Measurements from ENCODE around the gene MRPL51. TPM values are rescaled to one million over a fixed set of nuclear protein-coding genes. Genes with fewer than 3 reads are reported as not detected.

MRPL51 gene
- total RNA-seq, 1 experiment from 2014 or later, result 265 TPM

- Histone ChIP-seq H3K9ac (ENCODE audit: low read length) (no peak overlapping the region), H3K4me3 (replicated peaks in 1 of 2; ENCODE audit: low read depth in 1 of 2, low read length in 2 of 2) (no peak overlapping the region), H3K9me3 (ENCODE audit: control insufficient read depth in 1 of 2, insufficient read depth in 1 of 2, low read depth in 1 of 2, low read length in 2 of 2) (no peaks in the 10 kb centered on the region), H4K20me1 (ENCODE audit: insufficient read depth) (peaks cover 7% of the 10 kb centered on the region; the same call in 1 of the 2 replicates), H3K36me3 (ENCODE audit: control insufficient read depth in 1 of 2, insufficient read depth in 2 of 2, low read length in 2 of 2) (peaks cover 36 to 75% of the 10 kb centered on the region in 2 experiments), H3K27ac (ENCODE audit: low read depth, low read length) (peak overlapping the region; percentile 99; the same call in 1 of the 2 replicates), H3K4me2 (ENCODE audit: low read length) (no peak overlapping the region), H3K9me2 (ENCODE audit: insufficient read depth) (no peaks in the 10 kb centered on the region), H3K4me1 (ENCODE audit: control insufficient read depth in 1 of 2, insufficient read depth in 2 of 2, low read length in 2 of 2) (peaks cover 13 to 36% of the 10 kb centered on the region in 2 experiments), H3K79me2 (ENCODE audit: insufficient read depth, low read length) (peaks cover 35% of the 10 kb centered on the region), H3K27me3 (ENCODE audit: insufficient read depth, low read length) (no peaks in the 10 kb centered on the region), H2AFZ (ENCODE audit: low read depth, low read length, poor library complexity, severe bottlenecking) (no peak overlapping the region)
- no TSS peak for BruUV-seq (replicated peaks)
- ChIA-PET CTCF (no interaction called here), POLR2A (no interaction called here), RAD21 (ENCODE audit: low non-redundant PET in 1 of 2, low total read pairs in 2 of 2, uncharacterized antibody in 2 of 2, unreplicated experiment in 2 of 2) (no interaction called here)
- no peak for DNase-seq (ENCODE audit: low read depth, low spot score)
- intact Hi-C loops (cut with micrococcal nuclease), result loop anchor here (10.0 kb wide), 1 partner anchor 196 kb away; no protein-coding TSS in a partner anchor
- no peak for ATAC-seq
- TF ChIP-seq EZH2phosphoT487 (IDR thresholded peaks at IDR 0.05; ENCODE audit: borderline replicate concordance) (no peak), ZNF274 (IDR thresholded peaks at IDR 0.05; ENCODE audit: low read depth, low read length) (no peak), POLR2A (IDR thresholded peaks at IDR 0.05; ENCODE audit: borderline replicate concordance, extremely low read depth, insufficient read depth, insufficient read length) (no peak), MAX (IDR thresholded peaks at IDR 0.05) (no peak), ATF3 (IDR thresholded peaks at IDR 0.05) (no peak), CTCF (IDR thresholded peaks at IDR 0.05 in 2 of 3, conservative IDR thresholded peaks at IDR 0.05 in 1 of 3; ENCODE audit: borderline replicate concordance in 1 of 3, insufficient read depth in 1 of 3, low read depth in 2 of 3, low read length in 2 of 3) (no peak), RAD21 (IDR thresholded peaks at IDR 0.05; ENCODE audit: low read depth) (no peak), CBX3 (IDR thresholded peaks at IDR 0.05; ENCODE audit: low read depth) (no peak), POLR2AphosphoS5 (IDR thresholded peaks at IDR 0.05; ENCODE audit: low read depth, low read length) (no peak), ELF1 (IDR thresholded peaks at IDR 0.05; ENCODE audit: borderline replicate concordance, low read depth) (no peak), SRF (IDR thresholded peaks at IDR 0.05; ENCODE audit: low read depth) (no peak), SIN3A (IDR thresholded peaks at IDR 0.05; ENCODE audit: low read depth) (no peak), TCF7L2 (IDR thresholded peaks at IDR 0.05; ENCODE audit: borderline replicate concordance, extremely low read depth, insufficient read depth, insufficient read length) (no peak), YY1 (IDR thresholded peaks at IDR 0.05; ENCODE audit: extremely low read depth, insufficient replicate concordance, low read depth, low read length) (no peak)
Observed at GRCh38 chr12:6530576-6531260, 37.7 kb upstream of the MRPL51 start.

Measured in HCT116 (cell line).